HG02885 (cell line): ENCODE results near the gene HPCAL1.
A peak's percentile ranks its signal among the peaks of the same experiment; 100 is the strongest.
"Not testable (repeated sequence)": the region's sequence is repeated elsewhere in the genome, so short reads cannot be mapped to it uniquely, and the experiment has no call there.

ENCODE experiments used
- ATAC-seq: cut with Tn5 transposase; IDR thresholded peaks from one replicate; pipeline ENCODE4 v1.9.1; 2021; ENCODE audit warnings: mild to moderate bottlenecking; ENCODE audit not compliant: unreplicated experiment, poor library complexity

The HPCAL1 gene

DNA sequence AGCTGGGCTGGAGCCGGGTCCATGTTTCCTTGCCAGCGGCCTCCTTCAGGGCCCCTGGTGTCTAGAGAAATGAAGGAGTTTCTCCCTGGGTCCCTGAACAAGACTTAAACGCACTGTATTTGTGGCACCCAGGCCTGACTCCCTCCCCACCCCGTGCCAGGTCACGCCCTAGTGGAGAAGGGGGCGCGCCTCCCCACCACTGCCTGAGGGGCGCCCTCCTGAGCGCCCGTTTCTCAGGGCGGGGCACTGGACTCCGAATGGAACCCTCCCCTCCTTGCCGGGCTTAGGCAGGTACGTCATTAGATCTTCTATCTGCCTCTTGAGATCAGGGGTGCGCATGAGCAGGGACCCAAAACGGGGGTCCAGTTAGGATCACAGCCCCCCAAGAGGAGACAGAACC is 129.1 kb downstream of the HPCAL1 start:
- no peak for ATAC-seq

DNA sequence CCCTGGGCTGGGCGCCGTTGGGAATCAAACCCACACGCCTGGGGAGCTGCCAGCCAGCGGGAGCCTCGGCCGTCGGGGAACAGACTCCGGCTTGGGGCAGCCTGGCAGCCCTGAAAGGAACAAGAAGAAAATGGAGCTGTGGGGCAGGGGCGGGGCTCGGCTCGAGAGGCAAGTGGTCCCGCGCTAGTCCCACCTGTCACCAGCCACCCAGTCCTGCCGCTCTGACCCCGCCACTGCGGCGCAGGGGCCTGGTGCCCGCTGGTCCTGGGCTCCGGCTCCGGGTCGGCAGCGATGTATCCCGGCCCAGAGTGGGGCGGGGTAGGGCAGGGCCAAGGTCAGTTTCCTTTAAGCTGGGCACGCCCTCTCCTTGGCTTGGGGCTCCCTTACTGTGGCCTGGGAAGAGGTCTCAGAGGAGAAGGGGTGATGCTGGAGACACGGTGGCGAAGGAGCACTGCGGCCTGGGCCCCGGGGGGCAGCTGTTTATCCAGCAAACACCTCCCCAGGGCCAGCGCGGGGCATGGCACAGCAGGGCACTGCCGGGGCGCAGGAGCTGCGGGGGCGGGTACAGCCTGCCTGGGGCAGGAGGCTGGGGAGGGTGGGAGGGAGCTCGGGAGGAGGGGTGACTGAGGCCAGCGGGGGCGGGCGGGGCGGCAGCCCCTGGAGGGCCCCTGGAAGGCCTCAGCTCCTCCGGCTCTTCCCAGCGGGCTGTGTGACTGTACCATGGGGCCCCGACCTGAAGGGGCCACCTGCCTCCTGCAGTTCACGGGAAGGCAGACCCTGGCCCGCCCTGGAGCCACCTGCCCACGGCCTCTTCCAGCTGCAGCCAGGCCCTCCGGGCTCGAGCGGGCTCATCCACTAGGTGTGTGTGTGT is 129.8 kb downstream of the HPCAL1 start:
- no peak for ATAC-seq

DNA sequence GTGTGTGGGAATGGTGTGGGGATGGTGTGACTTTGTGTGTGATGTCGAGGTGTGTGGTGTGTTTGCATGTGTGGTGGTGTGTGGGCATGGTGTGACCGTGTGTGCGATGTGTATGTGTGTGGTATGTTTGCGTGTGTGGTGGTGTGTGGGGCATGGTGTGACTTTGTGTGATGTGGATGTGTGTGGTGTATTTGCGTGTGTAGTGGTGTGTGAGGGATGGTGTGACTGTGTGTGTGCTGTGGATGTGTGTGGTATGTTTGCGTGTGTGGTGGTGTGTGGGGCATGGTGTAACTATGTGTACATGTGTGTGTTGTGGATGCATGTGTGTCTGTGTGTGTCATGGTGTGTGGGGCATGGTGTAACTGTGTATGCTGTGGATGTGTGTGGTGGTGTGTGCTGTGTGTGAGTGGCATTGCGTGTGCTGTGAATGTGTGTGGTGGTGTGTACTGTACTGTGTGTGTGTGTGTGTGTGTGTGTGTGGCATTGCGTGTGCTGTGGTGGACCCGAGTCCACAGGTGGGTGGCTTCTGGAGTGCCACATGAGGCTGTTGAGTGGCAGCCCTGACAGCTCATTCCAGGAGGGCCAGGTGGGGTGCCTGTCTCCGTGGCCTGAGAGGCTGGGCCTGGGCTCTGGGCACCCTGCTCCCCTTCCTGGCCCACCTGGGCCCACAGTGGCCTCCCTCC is 130.7 kb downstream of the HPCAL1 start:
- ATAC-seq: no peak

DNA sequence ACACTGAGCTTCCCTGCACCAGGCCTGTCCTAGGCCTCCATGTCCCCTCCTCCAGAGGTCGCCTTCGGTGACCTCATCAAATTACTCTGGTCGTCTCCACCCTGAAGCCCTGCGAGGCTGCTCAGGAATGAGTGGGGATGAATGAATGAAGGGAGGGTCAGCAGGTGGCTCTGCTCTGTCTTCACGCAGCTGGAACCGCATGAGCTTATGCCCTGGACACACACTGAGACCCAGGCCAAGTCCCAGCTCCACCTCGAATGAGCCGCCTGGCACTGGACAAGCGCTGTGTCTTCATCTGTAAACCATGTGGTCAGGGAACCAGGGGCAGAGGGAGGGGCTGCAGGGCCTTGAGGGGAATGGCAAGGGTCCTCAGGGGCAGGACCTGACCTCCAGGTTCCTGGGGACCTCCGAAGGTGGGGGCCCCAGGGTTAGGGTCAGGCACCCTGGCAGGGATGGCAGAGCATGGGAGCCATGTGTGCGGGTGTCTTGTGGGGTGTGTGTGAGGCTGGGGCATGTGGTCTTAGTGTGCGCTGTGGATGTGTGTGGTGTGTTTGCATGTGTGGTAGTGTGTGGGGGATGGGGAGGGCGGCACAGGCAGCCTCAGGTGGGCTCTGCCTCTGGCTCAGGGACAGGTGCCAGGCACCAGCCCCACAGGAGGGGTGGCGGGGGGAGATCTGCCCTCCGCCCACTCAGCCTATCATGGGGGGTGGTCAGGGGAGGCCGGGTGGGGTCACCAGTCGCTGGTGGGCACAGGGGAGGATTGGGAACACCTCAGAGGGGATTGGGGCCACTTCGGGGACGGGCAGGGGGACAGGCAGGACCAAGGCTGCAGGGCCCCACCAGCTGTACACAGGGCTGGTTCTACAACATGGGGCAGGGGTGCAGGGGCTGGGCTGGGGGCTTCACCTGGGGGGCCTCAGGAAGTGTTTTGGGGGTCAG is 131.5 kb downstream of the HPCAL1 start:
- ATAC-seq: no peak

DNA sequence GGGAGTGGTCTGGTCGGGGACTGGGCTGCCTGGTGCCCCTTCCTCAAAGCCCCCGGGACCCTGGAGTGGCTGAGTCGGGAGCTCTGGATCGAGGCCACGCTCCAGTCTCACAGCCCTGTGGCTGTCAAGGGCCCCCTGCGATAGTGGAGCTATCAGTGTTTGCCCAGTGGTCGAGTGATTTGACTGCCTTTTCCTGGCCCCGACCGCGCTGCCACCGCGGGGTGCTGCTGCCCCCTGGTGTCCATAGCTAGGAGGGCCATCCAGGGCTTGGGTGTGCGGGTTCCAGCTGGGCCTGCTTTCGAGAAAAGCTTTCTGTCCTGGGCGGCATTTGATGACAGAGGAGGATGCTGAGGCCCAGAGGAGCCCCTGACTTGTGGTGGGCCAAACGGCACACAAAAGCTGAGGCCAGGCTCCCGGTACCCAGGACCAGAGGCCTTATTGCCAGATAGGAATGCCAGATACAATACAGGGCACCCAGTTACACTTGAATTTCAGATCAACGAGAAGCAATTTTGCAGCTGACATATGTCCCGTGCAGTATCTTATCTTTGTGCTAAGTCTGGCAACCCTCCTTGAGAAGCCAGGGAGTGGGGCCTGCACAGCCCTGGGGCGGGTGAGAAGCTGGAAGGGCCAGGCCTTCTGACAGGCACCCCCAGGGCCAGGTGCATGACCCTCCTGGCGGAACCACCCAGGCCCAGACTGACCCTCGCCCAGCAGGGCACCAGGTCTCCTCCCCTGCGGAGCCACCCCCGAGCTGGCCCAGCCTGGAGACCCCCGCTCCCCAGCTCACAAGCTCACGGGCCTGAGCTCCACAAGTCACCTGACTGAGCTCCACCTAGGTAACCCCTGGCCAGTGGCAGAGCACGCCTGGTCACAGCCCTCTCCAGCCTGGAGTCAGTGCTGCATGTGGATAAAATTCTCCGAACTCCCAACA is 132.4 kb downstream of the HPCAL1 start:
- ATAC-seq: peak; percentile 64

DNA sequence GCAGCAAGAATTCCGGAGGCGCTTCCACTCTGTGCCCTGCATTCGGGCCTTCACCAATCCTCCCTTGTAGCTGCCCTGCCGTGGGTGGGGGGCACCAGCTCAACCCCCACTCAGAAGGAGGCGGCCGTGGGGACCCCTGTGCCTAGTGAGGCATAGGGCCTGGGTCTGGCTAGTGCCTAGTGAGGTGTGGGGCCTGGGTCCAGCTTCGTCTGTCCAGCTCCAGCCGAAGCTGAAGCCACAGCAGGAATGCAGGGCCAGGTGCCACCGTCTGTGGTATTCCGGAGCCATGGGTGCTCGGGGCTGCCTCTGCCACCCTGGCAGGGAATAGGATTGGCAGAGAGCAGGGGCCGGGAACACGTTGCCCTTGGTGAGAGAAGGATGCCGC is 133.1 kb downstream of the HPCAL1 start:
- ATAC-seq: no peak

DNA sequence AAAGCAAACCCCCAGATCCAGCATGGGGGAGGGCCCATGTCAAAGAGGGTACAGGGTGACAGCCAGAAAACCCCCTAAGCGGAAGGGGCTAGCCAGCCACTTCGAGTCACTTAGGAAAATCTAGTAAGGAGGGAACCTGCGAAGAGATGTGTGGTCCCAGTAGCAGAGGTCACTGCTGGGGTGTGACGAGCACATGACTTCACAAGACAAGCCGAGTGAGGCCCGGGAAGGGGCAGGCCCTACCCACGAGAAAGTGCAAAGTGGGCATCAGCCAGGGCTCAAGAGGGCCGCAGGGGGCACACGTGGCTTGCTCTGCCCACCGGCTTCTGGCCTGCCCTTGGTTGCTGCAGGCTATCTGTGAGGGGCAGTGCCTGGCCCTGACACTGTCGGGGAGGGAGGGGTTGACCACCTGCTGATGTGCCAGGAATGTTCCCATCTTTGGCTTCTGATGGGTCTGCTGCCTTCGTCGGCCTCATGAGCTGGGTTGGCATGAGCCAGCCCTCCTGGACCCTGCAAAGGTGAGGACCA is 133.9 kb downstream of the HPCAL1 start:
- ATAC-seq: no peak

DNA sequence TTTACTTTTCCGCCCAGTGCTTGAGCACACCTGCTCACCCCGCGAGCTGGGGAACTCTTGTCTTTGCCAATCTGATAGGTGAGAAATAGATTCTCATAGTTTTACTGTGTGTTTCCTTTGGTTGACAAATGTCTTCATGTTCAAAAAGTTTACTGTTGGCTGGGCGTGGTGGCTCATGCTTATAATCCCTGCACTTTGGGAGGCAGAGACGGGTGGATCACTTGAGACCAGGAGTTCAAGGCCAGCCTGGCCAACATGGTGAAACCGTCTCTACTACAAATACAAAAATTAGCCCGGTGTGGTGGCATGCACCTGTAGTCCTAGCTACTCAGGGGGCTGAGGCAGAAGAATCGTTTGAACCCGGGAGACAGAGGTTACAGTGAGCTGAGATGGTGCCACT is 135.1 kb downstream of the HPCAL1 start:
- ATAC-seq: no peak

DNA sequence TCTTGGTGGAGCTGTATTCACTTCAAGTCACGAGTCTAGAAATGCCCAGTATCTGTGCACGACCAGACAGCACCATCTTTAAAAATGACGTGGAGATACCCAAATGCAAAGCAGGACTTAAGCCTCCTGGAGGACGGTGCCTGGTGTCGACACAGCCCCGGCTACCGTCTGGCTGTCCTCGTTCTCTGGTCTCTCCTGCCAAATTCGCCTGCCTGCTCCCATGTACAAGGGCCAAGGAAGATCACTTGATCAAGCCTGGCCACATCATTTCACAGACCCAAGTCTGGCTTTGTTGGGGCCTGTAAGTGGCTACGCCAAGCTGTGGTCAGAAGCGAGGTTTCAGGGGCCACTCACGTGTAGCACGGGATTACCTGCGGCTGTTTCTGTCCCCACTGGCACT is 136.0 kb downstream of the HPCAL1 start:
- ATAC-seq: no peak

DNA sequence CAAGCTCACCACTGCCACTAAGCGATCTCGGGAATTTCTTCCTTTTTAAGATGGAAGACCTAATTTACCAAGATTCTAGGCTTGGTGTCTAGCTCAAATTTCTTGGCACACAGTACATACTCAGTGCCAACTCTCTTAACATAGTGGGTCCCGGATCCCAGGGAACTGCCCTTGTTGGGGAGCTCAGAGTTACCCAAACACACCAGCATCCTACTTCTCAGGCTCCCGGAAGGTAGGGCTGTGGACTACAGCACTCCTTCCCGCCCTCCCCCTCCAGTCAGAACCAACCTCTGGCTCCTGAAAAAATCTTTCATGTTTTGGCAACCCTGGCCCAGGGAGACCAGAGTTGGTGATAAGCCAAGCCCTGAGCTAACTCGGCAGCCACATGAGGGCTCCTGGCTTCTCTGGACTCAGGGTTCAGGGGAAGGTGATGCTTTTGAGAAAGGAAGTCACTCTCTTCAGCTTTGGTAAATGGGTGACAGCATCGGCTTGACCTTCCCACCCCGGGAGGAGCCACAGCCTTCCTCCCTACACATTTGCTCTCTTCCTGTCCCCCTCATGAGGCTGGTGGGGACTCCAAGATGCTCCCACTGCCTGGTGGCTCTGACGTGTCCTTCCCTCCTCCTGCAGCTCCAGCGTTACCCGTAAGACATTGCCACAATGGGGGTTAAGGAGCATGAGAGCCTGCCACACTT is 136.6 kb downstream of the HPCAL1 start:
- no peak for ATAC-seq

DNA sequence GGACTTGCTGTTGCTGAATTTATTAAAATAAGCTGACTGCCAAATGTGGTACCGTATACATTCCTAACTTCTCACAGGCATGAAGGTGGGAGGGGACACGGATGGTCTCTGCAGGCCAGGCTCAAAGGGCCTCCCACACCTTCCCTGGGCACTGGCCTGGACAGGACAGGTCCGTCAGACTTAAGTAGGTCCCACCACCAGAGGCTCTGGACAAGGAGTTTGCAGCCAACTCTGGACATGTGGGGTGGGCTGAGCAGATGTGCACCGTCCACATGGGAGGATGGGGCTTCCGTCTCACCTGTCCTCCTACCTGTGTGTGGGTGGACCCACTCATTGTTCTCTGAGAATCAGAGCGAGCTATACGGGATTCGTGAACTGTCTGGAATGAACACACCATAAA is 137.3 kb downstream of the HPCAL1 start:
- ATAC-seq: no peak

DNA sequence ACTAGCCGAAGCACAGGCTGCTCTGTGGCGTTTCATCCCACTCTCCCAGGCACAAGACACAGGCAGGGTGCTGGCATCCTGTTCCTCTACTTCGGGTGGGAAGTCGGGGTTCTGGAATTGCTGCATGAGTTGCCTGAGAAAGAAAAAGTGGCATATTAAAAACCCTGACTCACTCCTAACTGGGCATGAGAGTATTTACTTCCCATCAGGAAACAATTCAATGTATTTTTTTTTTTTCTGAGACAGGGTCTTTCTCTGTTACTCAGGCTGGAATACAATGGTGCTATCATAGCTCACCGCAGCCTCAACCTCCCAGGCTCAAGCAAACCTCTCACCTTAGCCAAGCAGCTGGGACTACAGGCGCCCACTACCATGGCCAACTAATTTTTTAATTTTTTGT is 138.0 kb downstream of the HPCAL1 start:
- ATAC-seq: no peak

DNA sequence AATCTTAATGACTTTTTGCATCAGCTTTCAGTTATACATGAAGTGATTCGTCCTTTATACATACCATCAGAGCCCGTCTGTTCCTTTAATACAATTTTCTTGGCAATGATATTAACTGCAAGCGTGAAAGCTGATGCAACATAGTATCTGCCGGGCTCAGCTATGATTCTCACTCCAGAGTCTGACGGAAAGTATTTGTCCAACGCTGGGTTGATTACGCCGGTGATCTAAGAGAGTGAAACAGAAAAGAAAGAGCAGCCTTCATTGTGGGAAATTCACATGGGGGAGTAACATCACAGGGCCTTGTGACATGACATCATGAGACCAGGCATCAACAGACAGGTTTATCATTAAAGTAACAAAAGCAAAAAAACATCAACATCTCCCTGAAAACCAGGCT is 139.2 kb downstream of the HPCAL1 start:
- ATAC-seq: no peak

DNA sequence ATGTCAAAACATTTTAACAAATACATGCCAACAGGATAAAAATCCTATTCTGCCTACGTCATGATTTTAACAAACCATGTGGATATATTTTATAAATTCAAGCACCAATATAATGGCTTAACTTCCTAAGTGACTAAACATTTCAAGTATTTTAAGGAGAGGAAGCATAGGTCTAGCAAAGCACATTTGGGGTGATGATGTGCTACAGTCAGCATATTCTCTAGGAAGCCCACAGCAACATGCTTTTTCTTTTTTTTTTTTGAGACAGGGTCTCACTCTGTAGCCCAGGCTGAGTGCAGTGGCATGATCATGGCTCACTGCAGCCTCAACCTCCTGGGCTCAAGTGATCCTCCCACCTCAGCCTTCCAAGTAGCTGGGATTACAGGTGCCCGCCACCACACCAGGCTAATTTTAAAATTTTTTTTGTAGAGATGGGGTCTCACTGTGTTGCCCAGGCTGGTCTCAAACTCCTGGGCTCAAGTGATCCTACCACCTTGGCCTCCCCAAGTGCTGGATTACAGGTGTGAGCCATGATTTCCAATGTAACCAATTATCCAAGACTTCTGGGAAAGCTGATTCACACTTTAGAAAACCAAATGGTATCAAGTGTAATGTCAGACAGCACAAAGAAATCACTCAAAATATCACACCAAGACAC is 139.9 kb downstream of the HPCAL1 start:
- ATAC-seq: not testable (repeated sequence)

DNA sequence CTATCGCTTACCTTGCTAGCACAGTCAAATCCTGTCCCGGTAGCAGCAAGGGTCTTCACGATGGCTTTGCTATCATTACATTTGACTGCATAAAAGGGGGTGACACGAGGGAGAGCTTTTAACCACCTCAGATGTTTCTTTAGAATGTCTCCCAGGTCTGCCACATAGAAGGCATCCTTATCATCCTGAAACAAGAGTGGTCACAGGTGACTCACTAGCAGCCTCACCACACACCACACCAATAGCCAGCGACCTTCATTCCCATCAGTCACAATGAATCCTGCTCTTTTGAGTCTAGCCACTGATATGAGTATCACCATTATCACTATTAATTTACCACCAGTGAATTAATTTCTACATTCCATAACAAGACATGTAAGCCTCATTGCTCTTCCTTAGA is 141.8 kb downstream of the HPCAL1 start:
- no peak for ATAC-seq

DNA sequence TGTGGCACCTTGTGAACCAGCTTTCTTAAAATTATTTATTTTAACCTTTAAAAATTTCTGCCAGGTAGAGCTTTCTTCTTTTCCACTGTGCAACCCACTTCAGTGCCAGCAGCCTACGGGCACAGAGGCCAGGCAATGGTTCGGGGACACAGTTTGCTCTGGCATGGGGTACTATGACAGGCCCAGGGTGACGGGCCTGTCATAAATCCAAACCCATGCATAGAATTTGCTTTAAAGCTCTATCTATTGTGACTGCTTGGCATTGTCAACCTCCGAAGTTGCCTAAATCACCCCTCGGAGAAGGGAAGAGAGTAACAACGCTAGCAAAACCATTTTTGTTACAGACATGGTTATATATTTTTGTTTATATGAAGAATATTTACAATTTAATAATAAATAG is 143.9 kb downstream of the HPCAL1 start:
- ATAC-seq: no peak

DNA sequence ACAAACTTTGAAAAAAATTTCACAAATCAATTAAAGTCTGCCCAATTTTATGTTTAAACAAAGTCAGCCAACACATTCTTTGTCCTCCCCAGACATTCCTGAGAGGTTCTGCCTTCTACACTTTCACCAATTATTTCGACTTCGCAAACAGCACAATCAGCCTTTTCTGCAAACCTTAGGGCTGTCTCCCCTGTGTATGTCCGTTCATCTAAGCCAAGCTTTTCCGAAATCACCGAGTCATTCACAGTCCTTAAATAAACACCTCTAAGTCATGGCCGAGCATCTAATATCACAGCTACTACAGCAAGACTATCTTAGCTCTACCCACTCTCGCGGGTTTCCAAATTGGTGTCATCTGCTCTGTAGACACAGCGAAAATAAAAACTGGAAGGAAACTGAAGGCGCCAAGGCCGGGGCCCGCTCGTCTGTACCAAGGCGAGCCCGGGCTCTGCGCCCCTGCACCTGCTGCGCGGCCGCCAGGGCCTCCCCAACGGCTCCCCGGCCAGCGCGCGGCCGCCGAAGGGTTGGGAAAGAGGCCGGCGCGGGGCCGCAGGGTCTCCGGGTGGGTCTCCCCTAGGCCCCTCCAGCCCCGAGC is 144.7 kb downstream of the HPCAL1 start:
- peak; percentile 24 for ATAC-seq
